Thyroid gland (tissue), 4 donors: ENCODE measurements around the gene CSNK2A2. TPM values are rescaled to one million over a fixed set of nuclear protein-coding genes. Genes with fewer than 3 reads are reported as not detected.

ENCODE experiments used
- DNase-seq, 2 donors: peaks; one replicate each; pipeline ENCODE4 v3.0.0-alpha.2; 2019
- H3K27ac ChIP-seq, 3 donors: fragments of 200-600 bp; sonication (generic); 1 replicate in 2 of 3; 2 replicates in 1 of 3; pipeline ENCODE4 v1.5.1; 2016 to 2019; ENCODE audit warnings: mild to moderate bottlenecking in 1 of 3, moderate library complexity in 1 of 3
- H3K27me3 ChIP-seq: fragments of 200-600 bp; sonication (generic); one replicate; pipeline ENCODE4 v1.5.1; 2019
- H3K36me3 ChIP-seq, 2 donors: fragments of 200-600 bp; sonication (generic); one replicate each; pipeline ENCODE4 v1.5.1; 2016 to 2019
- H3K4me1 ChIP-seq, 2 donors: fragments of 200-600 bp; sonication (generic); one replicate each; pipeline ENCODE4 v1.5.1; 2017 to 2019
- H3K4me3 ChIP-seq, 3 donors: fragments of 200-600 bp; sonication (generic); replicated peaks in 1 of 3; 1 replicate in 2 of 3; 2 replicates in 1 of 3; pipeline ENCODE4 v1.5.1; 2016; ENCODE audit warnings: mild to moderate bottlenecking in 1 of 3
- H3K9me3 ChIP-seq: fragments of 200-600 bp; sonication (generic); one replicate; pipeline ENCODE4 v1.5.1; 2017
- POLR2A ChIP-seq, 2 donors: fragments of 450-650 bp; IDR thresholded peaks; one replicate each; pipeline ENCODE4 v1.6.1; 2017; ENCODE audit warnings: antibody characterized with exemption in 2 of 2, mild to moderate bottlenecking in 2 of 2, moderate library complexity in 1 of 2
- WGBS, 2 donors: methylation state at CpG; one replicate each; pipeline ENCODE4 v1.1.5; 2017; 5-methylcytosine and 5-hydroxymethylcytosine counted together
- intact Hi-C: fragments of 100-400 bp; cut with DNase I; formaldehyde crosslinking; loops from one replicate; pipeline ENCODE4 v1.15.1; 2023
- total RNA-seq, 4 donors: library from RNA; depleted of rRNA; stranded (reverse); fragments of >200 nt; gene quantifications; one replicate each; pipeline ENCODE4 v1.2.3, GENCODE V29; 2016
- TF ChIP-seq, protein P1 (sequence below), 6 experiments: fragments of 200-600 bp in 3 of 6; fragments of 450-650 bp in 3 of 6; sonication (generic) in 3 of 6; IDR thresholded peaks; one replicate each; pipeline ENCODE4 v1.5.1; 2016 to 2019; ENCODE audit warnings: antibody characterized with exemption in 6 of 6, mild to moderate bottlenecking in 2 of 6, inconsistent platforms in 1 of 6, moderate library complexity in 1 of 6

CSNK2A2 gene
- total RNA-seq, 4 donors from 2014 or later = 26.0 to 41.0 (median 33.9) TPM

DNA sequence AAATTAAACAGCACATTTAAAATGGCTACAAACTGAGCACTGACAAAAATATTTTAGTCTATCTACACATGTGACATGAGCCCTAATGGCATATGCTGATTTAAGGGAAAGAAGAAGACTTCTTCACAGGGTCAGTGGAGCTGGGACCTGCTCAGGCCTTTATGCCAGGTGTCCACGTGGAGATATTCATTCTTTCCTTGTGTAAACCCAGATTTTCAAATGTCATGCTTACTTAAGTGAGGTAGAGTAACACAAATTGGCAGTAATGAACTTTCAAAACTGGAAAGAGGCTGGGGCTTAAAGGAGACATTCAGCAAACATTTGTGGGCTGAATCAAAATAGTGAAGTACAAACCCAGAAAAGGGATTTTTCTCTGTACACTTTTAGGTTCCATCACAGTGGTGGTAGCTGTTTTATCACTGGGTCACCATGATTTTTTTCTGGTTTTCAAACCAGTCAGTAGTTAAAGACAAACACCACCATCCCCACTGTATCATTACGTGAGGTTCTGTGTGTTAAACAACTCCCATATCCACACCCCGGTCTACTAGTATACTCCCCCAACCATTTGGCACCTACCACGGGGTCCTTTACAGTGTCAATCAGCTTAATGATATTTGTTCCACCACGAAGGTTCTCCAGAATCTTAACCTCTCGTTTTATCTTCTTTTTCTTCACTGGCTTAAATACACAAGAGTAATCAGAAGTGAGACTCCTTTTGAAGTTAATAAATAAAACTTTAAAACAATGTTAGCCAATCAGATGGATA, 11.5 kb downstream of the CSNK2A2 start:
- WGBS, 2 donors = 80 to 81% methylated on average over 6 of the region's 6 CpGs
- intact Hi-C loops = no loop called here

DNA sequence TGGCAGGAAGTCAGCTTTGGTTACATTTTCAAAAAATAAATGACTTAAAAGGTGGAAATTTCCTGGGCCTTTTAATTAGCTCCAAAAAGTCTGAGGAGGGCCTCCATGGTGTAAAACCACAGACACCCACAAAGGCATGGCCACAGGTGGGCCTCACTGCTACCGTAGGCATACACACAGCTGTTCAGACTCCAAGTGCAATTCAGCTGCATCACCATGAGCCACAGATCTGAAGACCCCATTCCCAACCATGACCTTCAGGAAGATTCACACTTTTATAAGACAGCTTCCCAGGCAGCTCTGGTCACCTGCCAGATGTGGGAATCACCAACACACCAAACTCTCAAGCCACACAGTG, 20.6 kb downstream of the CSNK2A2 start:
- no peak overlapping the region for H3K4me3 ChIP-seq
- no peaks in the 10 kb centered on the region for H3K27me3 ChIP-seq
- 93% methylated on average over 1 of the region's 1 CpG for WGBS, 2 donors
- H3K4me1 ChIP-seq = no peaks in the 10 kb centered on the region
- H3K36me3 ChIP-seq = peaks cover 11 to 23% of the 10 kb centered on the region in 2 donors
- no peak overlapping the region for H3K27ac ChIP-seq
- no peak for DNase-seq
- no peaks in the 10 kb centered on the region for H3K9me3 ChIP-seq
- TF ChIP-seq, protein P1, sequence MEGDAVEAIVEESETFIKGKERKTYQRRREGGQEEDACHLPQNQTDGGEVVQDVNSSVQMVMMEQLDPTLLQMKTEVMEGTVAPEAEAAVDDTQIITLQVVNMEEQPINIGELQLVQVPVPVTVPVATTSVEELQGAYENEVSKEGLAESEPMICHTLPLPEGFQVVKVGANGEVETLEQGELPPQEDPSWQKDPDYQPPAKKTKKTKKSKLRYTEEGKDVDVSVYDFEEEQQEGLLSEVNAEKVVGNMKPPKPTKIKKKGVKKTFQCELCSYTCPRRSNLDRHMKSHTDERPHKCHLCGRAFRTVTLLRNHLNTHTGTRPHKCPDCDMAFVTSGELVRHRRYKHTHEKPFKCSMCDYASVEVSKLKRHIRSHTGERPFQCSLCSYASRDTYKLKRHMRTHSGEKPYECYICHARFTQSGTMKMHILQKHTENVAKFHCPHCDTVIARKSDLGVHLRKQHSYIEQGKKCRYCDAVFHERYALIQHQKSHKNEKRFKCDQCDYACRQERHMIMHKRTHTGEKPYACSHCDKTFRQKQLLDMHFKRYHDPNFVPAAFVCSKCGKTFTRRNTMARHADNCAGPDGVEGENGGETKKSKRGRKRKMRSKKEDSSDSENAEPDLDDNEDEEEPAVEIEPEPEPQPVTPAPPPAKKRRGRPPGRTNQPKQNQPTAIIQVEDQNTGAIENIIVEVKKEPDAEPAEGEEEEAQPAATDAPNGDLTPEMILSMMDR (IDR thresholded peaks at IDR 0.05) = no peak
- TF ChIP-seq POLR2A (IDR thresholded peaks at IDR 0.05) = no peak
- intact Hi-C loops = no loop called here

More for the DNA sequence above, 11.5 kb downstream of the CSNK2A2 start:
- DNase-seq = no peak
- Histone ChIP-seq H3K27me3 (no peaks in the 10 kb centered on the region), H3K4me1 (no peaks in the 10 kb centered on the region), H3K27ac (no peak overlapping the region), H3K36me3 (peaks cover 18 to 36% of the 10 kb centered on the region in 2 donors), H3K9me3 (no peaks in the 10 kb centered on the region), H3K4me3 (no peak overlapping the region)
- TF ChIP-seq POLR2A (IDR thresholded peaks at IDR 0.05) = no peak
- TF ChIP-seq, protein P1 (IDR thresholded peaks at IDR 0.05) = no peak

DNA sequence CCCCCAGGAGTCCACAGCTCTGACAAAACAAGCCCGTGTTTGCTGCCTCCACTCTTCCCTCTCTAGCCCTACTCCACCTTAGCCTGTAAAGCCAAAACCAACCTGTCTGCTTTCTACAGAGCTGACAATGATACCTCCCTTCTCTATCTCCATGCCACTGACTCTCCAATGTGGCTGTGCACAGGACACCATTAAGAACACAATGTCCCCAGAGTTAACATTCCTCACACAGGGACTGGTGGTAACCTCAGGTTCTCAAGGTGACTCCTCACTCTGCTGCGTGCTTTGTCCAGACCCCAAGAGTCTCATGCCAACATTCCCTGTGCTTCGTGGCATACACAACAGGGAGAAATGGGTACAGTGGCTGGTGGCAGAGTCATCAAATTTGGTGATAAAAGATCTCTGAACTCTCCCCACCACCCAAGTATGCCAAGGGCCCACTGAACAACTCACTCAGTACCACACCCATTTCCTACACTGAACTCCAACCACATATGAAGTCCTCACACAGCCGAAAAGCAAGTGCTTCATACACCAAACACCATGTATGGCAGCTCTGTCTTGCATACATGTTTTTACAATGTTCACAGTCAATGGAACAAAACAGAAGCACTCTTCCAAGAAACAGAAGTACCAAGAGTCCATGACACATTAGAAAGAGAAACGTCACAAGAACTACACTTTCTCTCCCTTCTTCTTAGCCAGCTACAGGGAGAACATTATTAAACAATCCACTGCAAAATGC, 21.1 kb downstream of the CSNK2A2 start:
- DNase-seq = no peak
- intact Hi-C loops = no loop called here
- WGBS, 2 donors = 91 to 97% methylated on average over 5 of the region's 5 CpGs
- TF ChIP-seq, protein P1 (IDR thresholded peaks at IDR 0.05) = no peak
- no peak for TF ChIP-seq POLR2A (IDR thresholded peaks at IDR 0.05)
- Histone ChIP-seq H3K4me3 (no peak overlapping the region), H3K4me1 (no peaks in the 10 kb centered on the region), H3K27me3 (no peaks in the 10 kb centered on the region), H3K27ac (no peak overlapping the region), H3K36me3 (peaks cover 11 to 23% of the 10 kb centered on the region in 2 donors), H3K9me3 (no peaks in the 10 kb centered on the region)

DNA sequence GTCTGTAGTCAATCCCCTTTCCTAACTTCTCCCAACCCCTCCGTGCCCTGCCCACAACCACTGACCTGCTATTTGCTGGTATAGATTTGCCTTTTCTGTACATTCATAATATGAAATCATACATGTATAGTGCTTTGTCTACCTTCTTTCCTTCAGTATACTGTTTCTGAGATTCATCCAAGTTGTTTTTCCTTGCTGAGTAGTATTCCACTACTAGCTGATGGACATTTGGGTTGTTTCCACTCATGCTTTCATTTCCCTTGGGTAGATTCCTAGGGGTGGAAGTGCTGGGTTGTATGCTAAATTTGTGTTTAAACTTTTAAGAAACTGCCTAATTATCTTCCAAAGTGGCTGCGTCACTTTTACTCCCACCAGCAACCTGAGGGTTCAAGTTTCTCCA, 27.7 kb downstream of the CSNK2A2 start:
- Histone ChIP-seq H3K4me1 (no peaks in the 10 kb centered on the region), H3K27me3 (no peaks in the 10 kb centered on the region), H3K9me3 (no peaks in the 10 kb centered on the region), H3K4me3 (no peak overlapping the region), H3K36me3 (peaks cover 35 to 43% of the 10 kb centered on the region in 2 donors), H3K27ac (no peak overlapping the region)
- no peak for DNase-seq
- intact Hi-C loops = no loop called here
- 97 to 98% methylated on average over 2 of the region's 2 CpGs for WGBS, 2 donors
- TF ChIP-seq, protein P1 (IDR thresholded peaks at IDR 0.05) = no peak
- TF ChIP-seq POLR2A (IDR thresholded peaks at IDR 0.05) = no peak

DNA sequence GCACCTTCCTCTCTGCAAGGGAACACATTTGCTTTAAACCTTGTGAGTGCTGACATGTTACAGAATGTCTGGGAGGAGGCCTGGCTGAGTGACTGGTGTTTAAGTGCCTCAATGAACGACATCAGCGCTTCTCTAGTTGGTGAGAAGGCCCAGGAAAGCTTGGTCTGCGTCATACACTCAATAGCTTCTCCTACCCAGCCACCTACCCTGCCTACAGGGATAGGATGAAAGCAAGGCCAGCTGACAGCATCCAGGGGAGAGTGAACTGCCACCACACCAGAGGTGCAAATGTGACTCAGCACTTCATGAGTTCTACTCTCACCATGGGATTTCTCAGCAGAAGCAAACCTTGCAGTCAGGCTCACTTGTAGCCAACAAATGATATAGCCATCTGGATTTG, 37.1 kb downstream of the CSNK2A2 start:
- Histone ChIP-seq H3K27me3 (no peaks in the 10 kb centered on the region), H3K4me3 (no peak overlapping the region), H3K4me1 (no peaks in the 10 kb centered on the region), H3K9me3 (no peaks in the 10 kb centered on the region), H3K27ac (no peak overlapping the region), H3K36me3 (peaks cover 42 to 60% of the 10 kb centered on the region in 2 donors)
- DNase-seq = no peak
- intact Hi-C loops = no loop called here
- TF ChIP-seq POLR2A (IDR thresholded peaks at IDR 0.05) = no peak
- TF ChIP-seq, protein P1 (IDR thresholded peaks at IDR 0.05) = no peak
- 54 to 80% methylated on average over 3 of the region's 3 CpGs for WGBS, 2 donors
